ENCODE results near the gene STK36.

STK36 gene

DNA sequence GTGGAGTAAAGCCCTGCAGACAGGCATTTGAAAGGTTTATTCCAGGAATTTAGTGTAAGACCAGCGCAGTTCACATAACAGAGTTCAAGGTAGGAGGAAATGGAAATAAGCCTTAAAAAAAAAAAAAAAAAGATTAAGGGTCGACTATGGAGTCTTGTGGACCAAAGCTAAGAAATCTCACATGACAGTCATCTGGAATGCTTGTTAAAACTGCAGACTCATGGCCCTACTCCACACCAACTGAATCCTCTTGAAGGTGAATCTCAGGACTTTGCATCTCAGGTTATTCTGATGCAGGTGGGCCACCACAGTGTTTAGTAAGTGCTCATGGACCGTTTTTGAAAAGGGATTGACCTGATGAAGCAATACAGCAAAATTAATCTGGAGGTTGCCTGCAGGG lies 47.6 kb downstream of the STK36 start:
- no peak for DNase-seq

DNA sequence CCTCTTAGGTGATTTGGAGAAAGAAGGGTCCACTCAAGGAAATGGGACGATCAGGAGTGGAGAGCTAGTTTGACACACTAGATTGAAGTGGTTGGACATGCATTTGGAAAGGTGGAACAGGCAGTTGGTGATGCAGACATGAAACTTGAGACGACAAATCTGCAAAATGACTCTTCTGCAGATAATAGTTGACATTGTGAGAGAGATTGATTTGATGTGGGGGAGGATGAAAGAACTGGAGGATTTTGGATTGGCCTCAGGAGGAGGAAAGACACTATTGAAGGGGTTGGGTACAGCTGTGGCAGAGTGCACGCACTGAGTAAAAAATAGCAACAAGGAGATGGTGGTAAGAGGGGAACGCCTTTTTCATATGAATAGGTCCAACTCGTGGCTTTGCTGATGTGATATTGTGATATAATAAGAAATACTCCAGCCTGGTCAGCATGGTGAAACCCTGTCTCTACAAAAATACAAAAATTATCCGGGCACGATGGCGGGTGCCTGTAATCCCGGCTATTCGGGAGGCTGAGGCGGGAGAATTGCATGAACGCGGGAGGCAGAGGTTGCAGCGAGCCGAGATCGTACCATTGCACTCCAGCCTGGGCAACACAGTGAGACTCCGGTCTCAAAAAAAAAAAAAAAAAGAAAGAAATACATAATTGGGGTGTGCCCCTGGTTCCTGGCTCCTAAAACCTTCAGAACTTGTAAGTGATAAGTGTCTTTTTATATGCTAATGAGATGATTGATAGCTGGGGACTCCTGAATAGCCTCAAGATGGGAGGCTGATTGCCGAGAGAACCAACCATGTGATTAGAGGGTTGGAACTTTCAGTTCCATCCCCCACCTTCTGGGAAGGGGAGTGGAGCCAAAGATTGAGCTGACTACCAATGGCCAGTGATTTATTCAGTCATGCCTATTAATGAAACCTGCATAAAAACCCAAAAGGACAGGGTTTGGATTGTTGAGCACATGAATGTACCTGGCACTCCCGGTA lies 48.5 kb downstream of the STK36 start:
- DNase-seq, result no peak

DNA sequence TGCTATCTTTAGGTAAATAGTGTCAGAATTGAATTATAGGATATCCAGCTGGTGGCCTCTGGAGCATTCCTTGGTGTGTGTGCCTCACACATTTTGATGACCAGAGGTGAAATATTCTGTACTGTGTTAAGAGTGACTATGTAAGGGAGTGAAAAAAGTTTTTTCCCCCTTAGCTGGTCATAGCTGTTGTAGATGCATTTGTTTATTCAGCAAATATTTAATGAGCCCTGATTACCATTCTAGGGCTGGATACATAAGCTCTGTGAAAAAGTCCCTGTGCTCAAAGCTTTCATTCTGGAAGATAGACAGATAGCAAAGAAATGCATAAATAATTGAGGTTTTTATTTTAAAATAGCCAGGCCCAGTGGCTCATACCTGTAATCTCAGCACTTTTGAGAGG lies 49.6 kb downstream of the STK36 start:
- DNase-seq, result no peak

DNA sequence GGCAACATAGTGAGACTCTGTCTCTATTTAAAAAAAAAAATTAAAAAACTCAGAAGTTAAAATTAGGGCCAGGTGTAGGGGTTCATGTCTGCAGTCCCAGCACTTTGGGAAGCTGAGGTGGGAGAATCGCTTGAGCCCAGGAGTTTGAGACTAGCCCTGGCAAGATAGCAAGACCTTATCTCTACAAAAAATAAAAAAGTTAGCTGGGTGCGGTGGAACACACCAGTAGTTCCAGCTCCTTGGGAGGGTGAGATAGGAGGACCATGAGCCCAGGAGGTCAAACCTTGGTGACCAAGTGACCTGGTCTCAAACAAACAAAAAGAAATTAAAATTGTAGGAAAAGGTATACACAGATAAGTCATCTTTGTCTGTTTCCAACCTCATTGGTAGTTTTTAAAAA lies 50.0 kb downstream of the STK36 start:
- DNase-seq, result no peak

DNA sequence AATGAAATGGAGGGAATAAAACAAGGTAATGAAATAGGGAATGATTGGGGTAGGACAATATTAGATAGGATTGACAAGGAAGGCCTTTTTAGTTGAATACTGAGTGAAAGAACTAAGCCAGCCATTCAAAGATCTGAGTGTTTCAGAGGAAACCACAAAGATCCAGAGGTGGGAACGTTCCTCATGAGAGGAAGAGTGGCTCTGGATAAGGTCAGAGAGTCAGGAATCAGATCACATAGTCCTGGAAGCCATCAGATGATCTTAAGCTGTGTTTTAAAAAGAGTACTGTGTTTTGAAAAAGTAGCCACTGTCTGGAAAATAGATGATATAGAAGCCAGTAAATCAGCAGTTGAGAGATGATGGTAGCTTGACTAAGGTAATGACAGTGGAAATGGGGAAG lies 50.5 kb downstream of the STK36 start:
- DNase-seq, result no peak

DNA sequence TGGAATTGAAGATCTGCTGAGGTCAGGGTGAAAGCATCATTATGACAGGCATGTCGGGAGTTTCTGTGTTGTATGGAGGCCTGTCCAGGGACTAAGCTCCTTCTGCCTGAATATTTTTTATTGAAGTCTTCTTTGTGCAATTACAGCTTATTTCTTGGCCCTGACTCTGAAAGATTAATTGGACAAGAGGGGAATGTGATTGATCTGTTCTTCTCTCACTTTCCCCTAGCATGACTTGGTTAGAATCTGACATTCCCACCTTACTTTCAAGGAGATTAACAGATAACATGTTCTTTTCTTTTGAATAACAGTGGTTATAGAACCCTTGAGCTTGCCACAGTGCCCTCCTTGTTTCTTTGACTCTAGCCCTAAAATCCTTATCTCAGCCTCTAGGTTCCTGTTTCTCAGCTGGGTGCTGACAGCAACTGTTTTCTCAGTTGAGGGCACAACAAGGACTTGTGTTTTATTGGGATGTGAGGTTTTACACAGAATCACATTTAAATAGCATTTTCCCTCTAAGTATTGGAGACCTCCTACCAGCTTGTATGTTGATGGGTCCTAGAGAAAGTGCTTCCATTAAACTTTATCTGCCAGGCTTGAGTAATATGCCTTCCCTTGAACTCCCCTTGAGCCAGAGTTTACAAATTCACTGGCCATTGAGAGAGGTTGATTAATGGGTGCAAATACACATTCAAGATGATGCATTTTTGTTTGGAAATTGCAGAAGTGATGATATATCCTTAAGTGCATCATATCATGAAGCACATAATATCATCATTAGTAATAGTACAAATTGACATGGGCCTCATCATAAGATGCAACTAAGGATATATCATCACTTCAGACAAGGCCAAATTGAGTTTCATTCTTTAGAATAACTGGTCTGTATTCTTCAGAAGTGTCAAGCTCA lies 51.2 kb downstream of the STK36 start:
- DNase-seq, result peak in 3 of 4 experiments; percentile 46 to 65 (median 54)

DNA sequence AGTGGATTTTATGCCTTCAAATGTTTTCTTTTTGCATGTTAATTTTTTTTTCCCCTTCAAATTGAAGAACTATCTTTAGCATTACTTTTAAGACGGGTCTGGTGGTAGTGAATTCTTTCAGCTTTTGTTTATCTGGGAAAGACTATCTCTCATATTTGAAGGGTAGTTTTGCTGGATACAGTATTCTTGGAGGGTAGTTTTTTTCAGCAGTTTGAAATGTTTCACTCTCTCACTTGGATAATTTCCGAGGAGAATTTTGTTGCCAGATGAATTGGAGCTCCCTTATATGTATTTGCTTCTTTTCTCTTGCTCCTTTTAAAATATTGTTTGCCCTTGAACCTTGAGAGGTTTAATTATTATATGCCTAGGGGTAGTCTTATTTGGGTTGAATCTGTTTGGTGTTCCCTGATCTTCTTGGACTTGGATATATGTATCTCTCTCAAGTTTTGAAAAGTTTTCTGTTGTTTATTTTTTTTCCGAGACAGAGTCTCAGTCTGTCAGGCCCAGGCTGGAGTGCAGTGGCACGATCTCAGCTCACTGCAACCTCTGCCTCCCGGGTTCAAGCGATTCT lies 54.2 kb downstream of the STK36 start:
- DNase-seq, result no peak

DNA sequence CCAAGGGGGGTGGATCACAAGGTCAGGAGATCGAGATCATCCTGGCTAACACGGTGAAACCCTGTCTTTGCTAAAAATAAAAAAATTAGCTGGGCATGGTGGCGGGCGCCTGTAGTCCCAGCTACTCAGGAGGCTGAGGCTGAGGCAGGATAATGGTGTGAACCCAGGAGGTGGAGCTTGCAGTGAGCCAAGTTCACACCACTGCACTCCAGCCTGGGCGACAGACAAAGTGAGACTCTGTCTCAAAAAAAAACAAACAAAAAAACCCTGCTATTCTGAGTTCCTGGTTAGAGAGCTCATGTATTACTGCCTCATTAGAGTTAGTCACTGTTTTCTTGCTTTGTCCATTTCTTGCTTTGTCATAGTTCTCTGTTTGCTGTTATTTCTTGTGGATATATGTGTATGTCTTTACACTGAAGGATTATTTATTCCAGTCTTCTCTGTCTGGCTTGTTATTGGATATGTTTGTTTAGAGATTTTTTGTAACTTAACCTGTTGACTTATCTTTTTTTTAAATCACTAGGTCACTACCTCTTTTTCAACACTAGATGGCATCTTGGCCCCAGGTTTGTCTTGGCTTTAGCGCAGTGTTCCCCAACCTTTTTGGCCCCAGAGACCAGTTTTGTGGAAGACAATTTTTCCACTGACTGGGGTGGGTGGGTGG lies 55.7 kb downstream of the STK36 start:
- peak in 3 of 4 experiments; percentile 60 to 75 (median 62) for DNase-seq

DNA sequence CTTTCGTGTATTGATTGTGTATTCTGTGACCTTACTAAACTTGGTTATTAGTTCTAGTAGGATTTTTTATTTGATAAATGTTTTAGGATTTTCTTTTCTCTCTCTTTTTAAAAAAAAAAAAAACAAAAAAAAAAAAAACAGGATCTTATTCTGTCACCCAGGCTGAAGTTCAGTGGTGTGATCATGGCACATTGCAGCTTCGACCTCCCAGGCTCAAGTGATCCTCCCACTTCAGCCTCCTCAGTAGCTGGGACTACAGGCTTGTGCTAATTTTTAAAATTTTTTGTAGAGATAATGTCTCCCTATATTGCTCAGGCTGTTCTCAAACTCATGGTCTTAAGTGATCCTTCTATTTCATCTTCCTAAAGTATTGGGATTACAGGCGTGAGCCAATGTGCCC lies 57.8 kb downstream of the STK36 start:
- peak in 3 of 4 experiments; percentile 57 to 64 (median 61) for DNase-seq

DNA sequence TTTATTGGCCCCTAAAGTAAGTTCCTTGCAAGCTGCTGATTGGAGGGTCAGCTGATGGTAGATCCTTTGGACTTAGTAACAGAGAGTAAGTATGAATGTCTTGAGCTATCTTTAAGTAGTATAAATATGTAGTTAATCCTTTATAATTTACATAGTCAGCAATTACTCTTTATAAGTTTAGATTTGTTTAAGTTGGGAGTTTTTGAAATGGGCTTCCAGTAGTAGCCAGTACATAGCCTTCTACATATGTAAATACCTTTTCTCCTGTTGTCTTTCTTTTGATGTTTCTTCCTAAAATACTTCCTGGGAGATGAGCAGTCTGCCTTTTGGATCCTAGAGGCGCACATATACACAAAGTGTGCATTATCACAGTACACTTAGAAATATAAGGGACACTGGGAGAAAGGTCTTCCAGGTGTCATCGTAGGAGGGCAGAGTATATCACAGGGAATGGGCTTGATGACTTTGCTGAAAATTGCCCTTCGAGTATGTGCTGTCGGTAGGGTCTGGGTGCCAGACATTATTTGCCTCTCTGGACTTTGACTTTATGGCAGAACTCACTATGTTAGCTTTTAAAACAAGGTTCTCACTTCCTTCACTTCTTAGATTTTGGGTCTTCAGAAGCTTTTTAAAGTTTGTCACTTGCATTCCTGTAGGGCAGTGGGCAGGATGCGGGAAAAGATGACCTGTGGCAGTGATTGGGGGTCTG lies 60.3 kb downstream of the STK36 start:
- no peak for DNase-seq

DNA sequence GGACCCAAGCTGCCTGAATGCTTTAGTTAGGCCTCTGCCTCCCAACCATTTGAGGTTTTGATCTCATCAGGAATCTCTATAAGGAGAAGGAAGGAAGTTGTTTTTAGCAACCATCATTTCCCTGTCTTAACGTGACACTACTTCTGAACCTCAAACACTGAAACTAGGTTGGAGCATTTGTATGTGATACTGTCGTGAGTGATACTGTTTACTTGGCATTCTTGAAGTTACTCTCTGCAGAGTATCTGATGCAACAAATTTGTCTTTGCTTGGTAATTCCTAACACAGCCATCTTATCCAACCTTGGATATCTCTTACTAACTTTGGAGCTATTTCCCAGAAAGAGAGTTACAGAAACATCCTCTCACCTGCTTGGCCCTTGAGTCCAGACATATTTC lies 60.9 kb downstream of the STK36 start:
- peak in 3 of 4 experiments; percentile 22 to 56 (median 41) for DNase-seq

DNA sequence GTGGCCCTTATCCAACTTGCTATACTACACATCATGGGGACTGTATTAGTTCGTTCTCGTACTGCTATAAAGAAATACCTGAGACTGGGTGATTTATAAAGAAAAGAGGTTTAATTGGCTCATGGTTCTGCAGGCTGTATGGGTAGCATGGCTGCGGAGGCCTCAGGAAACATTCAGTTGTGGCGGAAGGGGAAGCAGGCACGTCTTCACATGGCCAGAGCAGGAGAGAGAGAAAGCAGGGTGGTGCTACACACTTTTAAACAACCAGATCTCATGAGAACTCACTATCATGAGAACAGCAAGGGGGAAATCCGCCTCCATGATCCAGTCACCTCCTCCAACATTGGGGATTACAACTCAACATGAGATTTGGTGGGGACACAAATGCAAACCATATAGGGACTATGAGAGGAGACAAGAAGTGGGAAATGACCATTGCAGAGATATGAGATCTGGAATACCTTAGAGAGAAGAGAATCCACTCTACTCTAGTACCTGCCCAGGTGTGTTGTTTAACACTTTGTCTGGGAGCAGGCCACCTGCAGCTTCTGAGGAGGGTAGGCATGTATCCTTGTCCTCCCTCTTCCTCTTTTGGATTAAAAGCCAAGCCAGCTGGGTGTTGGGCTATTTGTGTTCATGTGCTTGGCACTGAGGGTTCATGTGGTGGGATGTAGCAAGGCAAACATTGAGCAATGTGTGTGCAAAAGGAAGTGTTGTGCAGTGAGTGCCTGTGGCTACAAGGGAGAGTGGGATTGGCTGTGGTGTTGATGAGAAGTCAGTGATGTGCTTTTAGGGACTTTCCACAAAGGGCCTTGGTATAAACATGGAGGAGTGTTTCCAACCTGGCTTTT lies 61.5 kb downstream of the STK36 start:
- peak; percentile 92 to 98 (median 95) for DNase-seq

DNA sequence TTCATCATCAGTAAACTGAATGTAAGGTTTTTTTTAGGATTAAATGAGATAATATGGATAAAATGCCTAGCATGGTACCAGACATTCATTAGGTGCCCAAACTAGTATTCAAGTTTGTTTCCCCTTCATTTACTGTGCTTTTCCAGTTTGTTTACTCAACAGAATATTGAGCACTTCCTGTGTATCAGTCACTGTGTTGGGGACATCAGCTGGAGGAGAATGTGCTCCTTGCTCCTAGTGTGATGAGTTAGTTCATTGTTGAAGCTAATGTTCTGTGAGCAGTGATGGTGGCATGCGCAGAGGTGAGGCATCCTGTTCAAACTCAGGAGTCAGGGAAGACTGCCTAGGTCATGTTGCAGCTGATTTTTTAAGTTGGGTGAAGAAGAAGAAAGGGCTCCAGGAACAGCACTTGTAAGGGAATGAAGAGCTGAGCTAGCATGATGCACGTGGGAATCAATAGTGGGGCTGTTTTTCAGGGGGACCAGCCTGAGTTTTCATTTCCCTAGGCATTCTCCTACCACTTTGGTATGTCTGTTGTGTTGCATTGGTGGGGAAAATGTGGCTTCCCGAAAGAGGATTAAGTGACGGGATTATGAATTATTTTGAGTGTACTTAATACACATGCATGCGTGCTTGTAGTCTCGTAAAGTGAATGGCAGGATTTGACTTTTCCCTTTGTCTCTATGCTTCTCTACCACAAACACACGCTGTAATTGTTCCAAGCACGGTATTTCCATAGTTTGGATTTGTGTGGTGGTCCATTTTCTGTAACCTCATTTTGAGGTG lies 62.5 kb downstream of the STK36 start:
- DNase-seq, result peak; percentile 31 to 56 (median 44)

DNA sequence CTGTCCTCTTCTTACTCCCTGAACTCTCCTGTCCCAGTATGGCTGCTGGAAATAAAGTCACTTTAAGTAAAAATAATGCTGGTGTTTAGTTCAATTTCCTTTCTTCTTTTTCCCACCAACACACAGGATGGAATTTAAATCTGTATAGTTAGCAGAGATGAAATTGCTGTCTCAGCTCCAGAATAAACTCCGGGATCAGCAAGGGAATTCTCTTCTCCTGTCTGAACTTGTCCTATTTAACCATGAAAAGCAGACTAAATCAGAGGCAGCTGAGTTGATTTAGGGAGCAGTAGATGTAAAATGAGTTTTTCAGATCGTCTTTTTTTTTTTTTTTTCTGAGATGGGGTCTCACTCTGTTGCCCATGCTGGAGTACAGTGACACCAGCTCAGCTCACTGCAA lies 64.6 kb downstream of the STK36 start:
- DNase-seq, result no peak

DNA sequence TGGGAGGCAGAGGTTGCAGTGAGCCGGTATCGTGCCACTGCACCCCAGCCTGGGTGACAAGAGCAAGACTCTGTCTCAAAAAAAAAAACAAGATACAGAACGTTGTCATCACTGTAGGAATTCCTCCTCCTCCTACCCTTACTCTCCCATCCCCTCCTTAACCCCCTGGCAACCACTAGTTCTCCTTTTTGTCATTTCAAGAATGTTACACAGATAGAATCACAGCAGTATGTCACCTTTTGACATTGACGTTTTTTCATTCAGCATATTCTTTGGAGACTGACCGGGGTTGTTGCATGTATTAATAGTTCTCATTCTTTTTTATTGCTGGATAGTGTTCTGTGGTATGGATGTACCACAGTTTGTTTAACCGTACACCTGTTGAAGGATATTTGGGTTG lies 71.2 kb downstream of the STK36 start:
- DNase-seq, result peak; percentile 54 to 87 (median 73)

DNA sequence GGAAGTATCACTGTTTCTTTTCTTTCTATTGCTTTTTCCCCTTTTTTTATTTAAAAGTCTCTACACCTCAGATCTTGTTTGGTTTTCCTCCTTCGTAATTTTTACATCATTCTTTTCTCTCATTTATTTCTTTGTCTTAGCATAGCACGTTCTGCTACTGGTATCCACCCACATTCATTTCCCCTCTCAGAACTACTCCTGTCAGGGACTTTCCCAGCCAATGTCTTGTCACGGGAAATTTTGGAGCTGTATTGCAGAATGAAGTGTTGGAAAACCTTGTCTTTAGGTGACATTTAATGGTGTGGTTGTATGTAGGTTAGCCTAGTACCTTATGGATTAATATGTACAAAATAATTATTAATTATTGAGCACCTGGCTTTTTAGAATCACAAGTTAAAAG lies 72.7 kb downstream of the STK36 start:
- DNase-seq, result peak; percentile 66 to 87 (median 82)

DNA sequence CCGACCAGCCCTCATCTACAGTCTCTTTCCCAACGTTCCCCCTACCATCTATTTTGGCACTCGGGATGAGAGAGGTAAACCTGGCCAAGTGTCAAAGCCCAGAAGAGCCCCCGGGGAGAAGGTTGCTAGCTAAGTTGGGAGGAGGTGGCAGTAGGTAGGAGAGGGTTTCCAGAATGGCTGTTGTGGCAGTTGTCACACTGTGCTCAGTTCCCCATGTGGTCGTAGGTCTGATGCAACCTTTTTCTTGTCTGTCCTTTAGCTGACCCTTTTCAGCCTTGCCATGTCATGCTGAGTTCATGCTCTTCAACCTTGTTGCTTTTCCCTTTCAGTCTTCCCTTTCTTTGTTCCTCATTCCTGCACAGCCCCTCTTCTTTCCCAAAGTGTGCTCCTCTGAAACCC lies 73.3 kb downstream of the STK36 start:
- peak; percentile 85 to 94 (median 91) for DNase-seq

DNA sequence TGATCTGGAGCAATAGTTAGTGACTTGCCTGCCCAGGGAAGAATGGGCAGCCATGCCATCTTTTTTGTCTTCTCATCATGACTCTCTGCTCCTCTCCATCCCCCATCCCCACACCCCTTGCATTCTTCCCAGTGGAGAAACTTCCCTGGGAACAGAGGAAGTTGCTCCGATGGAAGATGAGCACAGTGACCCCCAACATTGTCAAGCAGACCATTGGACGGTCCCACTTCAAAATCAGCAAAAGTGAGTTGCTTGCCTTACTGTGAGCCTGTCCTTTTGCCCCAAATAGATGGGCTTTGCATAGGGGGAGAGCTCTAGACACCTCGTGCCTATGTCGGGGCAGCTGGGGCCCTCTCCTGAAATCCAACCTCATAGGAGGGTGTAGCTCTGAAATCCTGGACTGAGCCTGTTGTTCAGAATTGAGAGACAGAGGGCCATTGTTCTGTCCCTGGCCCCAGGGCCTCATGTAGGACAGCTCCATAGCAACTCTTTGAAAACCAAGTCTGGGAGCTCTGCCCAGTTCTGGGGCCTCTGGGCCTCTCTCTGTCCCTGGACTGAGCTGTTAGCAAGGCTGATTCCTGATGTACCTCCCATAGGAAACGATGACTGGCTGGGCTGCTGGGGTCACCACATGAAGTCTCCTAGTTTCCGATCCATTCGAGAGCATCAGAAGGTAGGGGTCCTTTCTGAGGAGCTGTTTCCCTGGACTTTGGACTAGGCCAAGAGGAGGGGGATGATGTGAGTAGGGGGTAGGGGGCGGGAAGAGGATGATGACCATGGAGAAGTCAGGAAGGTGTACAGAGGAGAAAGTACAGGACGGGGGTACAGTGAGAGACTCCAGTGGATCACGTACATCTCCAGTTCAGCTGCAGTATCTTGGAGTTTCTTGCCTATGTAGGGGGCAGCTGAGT lies 73.9 kb downstream of the STK36 start:
- no peak for DNase-seq

DNA sequence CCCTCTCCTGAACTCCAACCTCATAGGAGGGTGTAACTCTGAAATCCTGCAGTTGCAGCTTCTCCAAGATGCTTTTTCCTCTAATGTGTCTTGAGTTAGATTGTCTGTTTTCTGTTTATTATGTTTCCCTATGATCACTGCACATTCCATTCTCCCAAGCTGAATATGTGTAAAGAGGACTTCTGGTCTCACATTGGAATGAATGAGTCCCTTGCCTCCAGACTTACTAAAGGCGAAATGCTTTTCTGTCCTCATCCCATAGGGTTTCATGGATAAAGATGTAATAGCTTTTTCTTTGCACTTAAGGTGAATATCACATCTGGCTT lies 74.5 kb downstream of the STK36 start:
- DNase-seq, result no peak
